Fibroblast of lung (primary cell): Measurements from ENCODE around the gene F2R.

Source experiments
- CTCF ChIP-seq, 2 donors: IDR thresholded peaks in 1 of 2; conservative IDR thresholded peaks in 1 of 2; 1 replicate in 1 of 2; 2 replicates in 1 of 2; pipeline ENCODE4 v1.5.1; 2011 to 2012; ENCODE audit warnings: low read length in 2 of 2, control low read depth in 1 of 2, inconsistent platforms in 1 of 2, low read depth in 1 of 2, mild to moderate bottlenecking in 1 of 2
- EZH2 ChIP-seq: IDR thresholded peaks from 2 replicates; pipeline ENCODE4 v1.5.1; 2012; ENCODE audit warnings: low read length, control low read depth, mild to moderate bottlenecking; ENCODE audit errors: missing control alignments

- TF ChIP-seq CTCF (conservative IDR thresholded peaks at IDR 0.05 in 1 of 2, IDR thresholded peaks at IDR 0.05 in 1 of 2; ENCODE audit: low read depth in 1 of 2, low read length in 2 of 2) (no peak), EZH2 (no peak)
These were observed 18.3 kb upstream of the F2R start for GRCh38 chr5:76697670-76698069.
